Effector memory CD4-positive, alpha-beta T cell (primary cell): Measurements from ENCODE around the gene WRAP73.
A peak's percentile ranks its signal among the peaks of the same experiment; 100 is the strongest.

Source experiments
- DNase-seq, 3 donors: peaks; one replicate each; pipeline ENCODE4 v3.0.0-alpha.2; 2020
- H3K27ac ChIP-seq: 2 replicates; pipeline ENCODE4 v1.7.0; 2013; ENCODE audit warnings: mild to moderate bottlenecking, low read length, moderate library complexity; ENCODE audit not compliant: insufficient read depth, poor library complexity, severe bottlenecking
- H3K27me3 ChIP-seq: replicated peaks from 2 replicates; pipeline ENCODE4 v1.7.0; 2013; ENCODE audit warnings: mild to moderate bottlenecking, low read length; ENCODE audit not compliant: insufficient read depth, control insufficient read depth, poor library complexity, severe bottlenecking
- H3K36me3 ChIP-seq: 2 replicates; pipeline ENCODE4 v1.7.0; 2013; ENCODE audit warnings: mild to moderate bottlenecking, low read length, moderate library complexity; ENCODE audit not compliant: control insufficient read depth, insufficient read depth
- H3K4me1 ChIP-seq: 2 replicates; pipeline ENCODE4 v1.7.0; 2013; ENCODE audit warnings: low read length, mild to moderate bottlenecking; ENCODE audit not compliant: control insufficient read depth, insufficient read depth, poor library complexity, severe bottlenecking
- H3K4me3 ChIP-seq: 2 replicates; pipeline ENCODE4 v1.7.0; 2013; ENCODE audit warnings: low read length, low read depth, mild to moderate bottlenecking; ENCODE audit not compliant: insufficient read depth, poor library complexity, severe bottlenecking
- H3K9me3 ChIP-seq: 2 replicates; pipeline ENCODE4 v1.7.0; 2013; ENCODE audit warnings: mild to moderate bottlenecking, low read length, moderate library complexity; ENCODE audit not compliant: control insufficient read depth

The WRAP73 gene

GRCh38 chr1:3612123-3612522 lies 37.8 kb downstream of the WRAP73 start:
- no peaks in the 10 kb centered on the region for H3K9me3 ChIP-seq
- peak overlapping the region; percentile 25 for H3K4me3 ChIP-seq
- no peak overlapping the region for H3K27ac ChIP-seq
- H3K4me1 ChIP-seq = peaks cover 19% of the 10 kb centered on the region
- peaks cover 9% of the 10 kb centered on the region for H3K27me3 ChIP-seq
- DNase-seq = no peak
- no peaks in the 10 kb centered on the region for H3K36me3 ChIP-seq

GRCh38 chr1:3611170-3612019 lies 38.5 kb downstream of the WRAP73 start, which contains the start of gene MEGF6:
Gene MEGF6, minus strand, starts transcription at chr1:3611508. Its CDS starts 240 bp downstream, at chr1:3611268.
- Histone ChIP-seq H3K36me3 (no peaks in the 10 kb centered on the region), H3K27me3 (peaks cover 9% of the 10 kb centered on the region), H3K4me3 (peak within 1 kb of the TSS; percentile 42), H3K9me3 (no peaks in the 10 kb centered on the region), H3K27ac (no peak within 1 kb of the TSS), H3K4me1 (peaks cover 19% of the 10 kb centered on the region)
- peak; percentile 49 to 56 (median 54) for DNase-seq

- no peaks in the 10 kb centered on the region for H3K9me3 ChIP-seq
- no peaks in the 10 kb centered on the region for H3K36me3 ChIP-seq
- DNase-seq = no peak
- H3K4me1 ChIP-seq = peaks cover 19% of the 10 kb centered on the region
- H3K4me3 ChIP-seq = peak overlapping the region; percentile 42
- H3K27ac ChIP-seq = no peak overlapping the region
- H3K27me3 ChIP-seq = peaks cover 9% of the 10 kb centered on the region
Observed at GRCh38 chr1:3610527-3611169, 39.3 kb downstream of the WRAP73 start.

GRCh38 chr1:3609769-3610526 lies 40.0 kb downstream of the WRAP73 start:
- H3K9me3 ChIP-seq = no peaks in the 10 kb centered on the region
- H3K4me3 ChIP-seq = no peak overlapping the region
- no peaks in the 10 kb centered on the region for H3K36me3 ChIP-seq
- H3K27me3 ChIP-seq = peaks cover 9% of the 10 kb centered on the region
- peaks cover 19% of the 10 kb centered on the region for H3K4me1 ChIP-seq
- no peak for DNase-seq
- H3K27ac ChIP-seq = no peak overlapping the region

- H3K36me3 ChIP-seq = no peaks in the 10 kb centered on the region
- no peak overlapping the region for H3K27ac ChIP-seq
- no peak for DNase-seq
- no peaks in the 10 kb centered on the region for H3K9me3 ChIP-seq
- no peak overlapping the region for H3K4me3 ChIP-seq
- peaks cover 9% of the 10 kb centered on the region for H3K27me3 ChIP-seq
- peaks cover 19% of the 10 kb centered on the region for H3K4me1 ChIP-seq
Observed at GRCh38 chr1:3609016-3609768, 40.7 kb downstream of the WRAP73 start.

GRCh38 chr1:3608154-3608553 lies 41.7 kb downstream of the WRAP73 start:
- Histone ChIP-seq H3K27ac (no peak overlapping the region), H3K4me1 (peaks cover 19% of the 10 kb centered on the region), H3K36me3 (no peaks in the 10 kb centered on the region), H3K4me3 (no peak overlapping the region), H3K9me3 (no peaks in the 10 kb centered on the region), H3K27me3 (peaks cover 9% of the 10 kb centered on the region)
- no peak for DNase-seq

GRCh38 chr1:3607703-3608065 lies 42.2 kb downstream of the WRAP73 start:
- no peaks in the 10 kb centered on the region for H3K36me3 ChIP-seq
- DNase-seq = no peak
- H3K27ac ChIP-seq = no peak overlapping the region
- H3K9me3 ChIP-seq = no peaks in the 10 kb centered on the region
- H3K4me3 ChIP-seq = no peak overlapping the region
- H3K27me3 ChIP-seq = peaks cover 9% of the 10 kb centered on the region
- peaks cover 19% of the 10 kb centered on the region for H3K4me1 ChIP-seq

GRCh38 chr1:3606779-3607702 lies 42.9 kb downstream of the WRAP73 start:
- Histone ChIP-seq H3K4me1 (peaks cover 19% of the 10 kb centered on the region), H3K4me3 (no peak overlapping the region), H3K27ac (no peak overlapping the region), H3K9me3 (no peaks in the 10 kb centered on the region), H3K27me3 (peaks cover 9% of the 10 kb centered on the region), H3K36me3 (no peaks in the 10 kb centered on the region)
- no peak for DNase-seq
